ENCODE data around the gene PLOD3.

GRCh38 chr7:101208794-101209193, 8.6 kb downstream of the PLOD3 start:
- TF ChIP-seq CTCF (IDR thresholded peaks at IDR 0.05; ENCODE audit: borderline replicate concordance, extremely low read depth, low read length, poor library complexity, severe bottlenecking) (no peak), EZH2 (IDR thresholded peaks at IDR 0.05; ENCODE audit: borderline replicate concordance, low read depth, low read length, severe bottlenecking) (no peak)
